Measurements from ENCODE around the gene SMPX.

DNA sequence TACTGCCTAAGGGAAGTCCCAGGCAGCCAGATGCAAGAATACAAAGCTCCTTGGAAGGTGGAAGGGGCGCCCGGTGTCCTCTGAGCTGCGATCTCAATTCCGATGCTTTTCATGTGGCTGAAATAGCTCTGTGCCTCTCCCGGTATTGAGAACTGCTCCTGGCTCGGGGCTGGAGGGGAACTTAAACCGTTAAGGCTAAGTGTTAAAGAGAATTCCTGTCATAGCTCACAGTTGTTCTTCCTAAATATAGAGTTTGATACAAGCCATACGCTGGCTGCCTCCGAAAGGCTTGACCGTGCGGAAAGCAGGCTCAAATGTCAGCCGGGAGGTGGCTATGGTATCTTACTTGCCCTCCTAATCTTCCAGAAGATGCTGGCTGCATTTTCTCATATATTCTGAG lies at the start of gene SMPX:
- TF ChIP-seq, protein P1, sequence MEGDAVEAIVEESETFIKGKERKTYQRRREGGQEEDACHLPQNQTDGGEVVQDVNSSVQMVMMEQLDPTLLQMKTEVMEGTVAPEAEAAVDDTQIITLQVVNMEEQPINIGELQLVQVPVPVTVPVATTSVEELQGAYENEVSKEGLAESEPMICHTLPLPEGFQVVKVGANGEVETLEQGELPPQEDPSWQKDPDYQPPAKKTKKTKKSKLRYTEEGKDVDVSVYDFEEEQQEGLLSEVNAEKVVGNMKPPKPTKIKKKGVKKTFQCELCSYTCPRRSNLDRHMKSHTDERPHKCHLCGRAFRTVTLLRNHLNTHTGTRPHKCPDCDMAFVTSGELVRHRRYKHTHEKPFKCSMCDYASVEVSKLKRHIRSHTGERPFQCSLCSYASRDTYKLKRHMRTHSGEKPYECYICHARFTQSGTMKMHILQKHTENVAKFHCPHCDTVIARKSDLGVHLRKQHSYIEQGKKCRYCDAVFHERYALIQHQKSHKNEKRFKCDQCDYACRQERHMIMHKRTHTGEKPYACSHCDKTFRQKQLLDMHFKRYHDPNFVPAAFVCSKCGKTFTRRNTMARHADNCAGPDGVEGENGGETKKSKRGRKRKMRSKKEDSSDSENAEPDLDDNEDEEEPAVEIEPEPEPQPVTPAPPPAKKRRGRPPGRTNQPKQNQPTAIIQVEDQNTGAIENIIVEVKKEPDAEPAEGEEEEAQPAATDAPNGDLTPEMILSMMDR (IDR thresholded peaks at IDR 0.05; ENCODE audit: insufficient read depth, low read depth, low read length) = no peak
- no peak for TF ChIP-seq EZH2 (IDR thresholded peaks at IDR 0.05; ENCODE audit: insufficient read depth, low read length)
